Fibroblast of villous mesenchyme (primary cell): Measurements from ENCODE around the gene NTN5. TPM values are rescaled to one million over a fixed set of nuclear protein-coding genes. Genes with fewer than 3 reads are reported as not detected.
"Not testable (repeated sequence)": the region's sequence is repeated elsewhere in the genome, so short reads cannot be mapped to it uniquely, and the experiment has no call there.

Source experiments
- DNase-seq: peaks from one replicate; pipeline ENCODE4 v3.0.0-alpha.2; 2010; ENCODE audit warnings: low read depth
- H3K4me3 ChIP-seq: 2 replicates; pipeline ENCODE4 v1.5.1; 2011; ENCODE audit warnings: low read depth, mild to moderate bottlenecking, low read length
- CTCF ChIP-seq: IDR thresholded peaks from 2 replicates; pipeline ENCODE4 v1.5.1; 2012; ENCODE audit warnings: low read depth, mild to moderate bottlenecking, low read length; ENCODE audit not compliant: insufficient read depth
- total RNA-seq: library from RNA; depleted of rRNA; stranded (reverse); fragments of >200 nt; gene quantifications from 2 replicates; pipeline ENCODE4 v1.2.3, GENCODE V29; 2012

Gene NTN5, protein sequence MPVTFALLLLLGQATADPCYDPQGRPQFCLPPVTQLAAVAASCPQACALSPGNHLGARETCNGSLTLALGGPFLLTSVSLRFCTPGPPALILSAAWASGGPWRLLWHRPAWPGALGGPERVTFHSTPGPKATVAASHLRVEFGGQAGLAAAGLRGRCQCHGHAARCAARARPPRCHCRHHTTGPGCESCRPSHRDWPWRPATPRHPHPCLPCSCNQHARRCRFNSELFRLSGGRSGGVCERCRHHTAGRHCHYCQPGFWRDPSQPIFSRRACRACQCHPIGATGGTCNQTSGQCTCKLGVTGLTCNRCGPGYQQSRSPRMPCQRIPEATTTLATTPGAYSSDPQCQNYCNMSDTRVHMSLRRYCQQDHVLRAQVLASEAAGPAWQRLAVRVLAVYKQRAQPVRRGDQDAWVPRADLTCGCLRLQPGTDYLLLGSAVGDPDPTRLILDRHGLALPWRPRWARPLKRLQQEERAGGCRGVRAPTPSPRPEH
- total RNA-seq, result under 0.01 TPM in 1 of 2 replicates, not detected in the other

DNA sequence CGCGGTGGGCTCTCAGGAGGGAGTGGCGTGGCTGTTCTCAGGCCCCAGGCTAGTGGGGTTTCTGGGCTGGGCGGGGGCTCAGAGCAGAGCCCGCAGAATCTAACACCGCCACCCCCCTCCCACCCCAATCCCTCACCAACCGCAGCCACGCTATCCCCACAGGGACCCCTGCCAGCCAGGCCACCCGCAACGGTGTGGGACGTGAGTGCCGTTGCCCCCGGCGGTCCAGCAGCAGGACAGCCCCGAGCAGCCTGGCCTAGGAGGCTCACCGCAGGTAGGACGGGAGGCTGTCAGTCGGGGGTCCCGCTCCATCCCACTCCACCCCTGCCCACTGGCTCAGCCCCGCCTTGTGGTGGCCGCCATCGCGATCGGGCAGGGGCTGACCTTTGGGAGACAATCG lies at the start of gene NTN5:
Gene NTN5 (minus strand): TSS at position 24 of the 400 bp plus-strand sequence. CDS start 2,031 bp downstream, outside the sequence.
- no peak for TF ChIP-seq CTCF
- no peak for DNase-seq
- H3K4me3 ChIP-seq, result no peak within 1 kb of the TSS

- DNase-seq, result no peak
These were observed 49.4 kb upstream of the NTN5 start for GRCh38 chr19:48722196-48722708.

GRCh38 chr19:48720613-48721296 lies 47.9 kb upstream of the NTN5 start:
- H3K4me3 ChIP-seq, result peak overlapping the region; percentile 77
- no peak for TF ChIP-seq CTCF
- DNase-seq, result peak; percentile 99

More at GRCh38 chr19:48722196-48722708, 49.4 kb upstream of the NTN5 start:
- no peak for TF ChIP-seq CTCF
- no peak overlapping the region for H3K4me3 ChIP-seq

GRCh38 chr19:48720251-48720612 lies 47.4 kb upstream of the NTN5 start:
- no peak for TF ChIP-seq CTCF
- DNase-seq, result no peak
- peak overlapping the region; percentile 77 for H3K4me3 ChIP-seq

GRCh38 chr19:48719263-48720171 lies 46.7 kb upstream of the NTN5 start, which contains the start of gene MAMSTR:
MAMSTR (minus strand) TSS chr19:48719725; CDS start chr19:48719031, 694 bp downstream.
- DNase-seq, result no peak
- TF ChIP-seq CTCF, result no peak
- H3K4me3 ChIP-seq, result peak within 1 kb of the TSS; percentile 77

- no peak for TF ChIP-seq CTCF
- no peak for DNase-seq
- no peak overlapping the region for H3K4me3 ChIP-seq
These were observed 46.0 kb upstream of the NTN5 start for GRCh38 chr19:48718711-48719231.

DNA sequence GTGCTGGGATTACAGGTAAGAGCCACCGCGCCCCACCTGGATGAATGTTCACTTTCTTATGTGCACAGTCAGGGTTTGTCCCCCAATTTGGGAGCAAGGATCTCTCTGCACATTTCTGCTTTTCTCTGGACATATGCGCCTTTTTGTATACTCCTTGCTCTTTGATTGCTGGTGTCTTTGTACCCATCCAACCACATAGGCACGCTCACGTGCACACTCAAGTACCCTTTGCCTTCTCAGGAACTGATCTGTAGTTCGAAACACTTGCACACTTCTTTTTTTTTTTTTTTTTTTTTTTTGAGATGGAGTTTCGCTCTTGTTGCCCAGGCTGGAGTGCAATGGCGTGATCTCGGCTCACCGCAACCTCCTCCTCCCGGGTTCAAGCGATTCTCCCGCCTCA lies 45.3 kb upstream of the NTN5 start:
- not testable (repeated sequence) for DNase-seq, H3K4me3 ChIP-seq
